Endothelial cell of umbilical vein (primary cell): ENCODE results near the gene PURB. TPM values are rescaled to one million over a fixed set of nuclear protein-coding genes. Genes with fewer than 3 reads are reported as not detected.

Experiments
- BruUV-seq: library from RNA; stranded (reverse); fragments of 400-500 nt; replicated peaks from 2 replicates; lab custom pipeline; 2021; lab: Mats Ljungman, UMichigan
- CTCF ChIA-PET: fragments of 300-600, 350-600 bp; sonication (Branson Sonifier 250); formaldehyde crosslinking; loops from one replicate; lab custom pipeline; 2021; ENCODE audit warnings: antibody characterized with exemption, inconsistent platforms; lab: Charles Lee
- POLR2A ChIA-PET: fragments of 300-600, 350-600 bp; sonication (Branson Sonifier 250); formaldehyde crosslinking; loops from one replicate; lab custom pipeline; 2021; ENCODE audit warnings: antibody characterized with exemption, inconsistent platforms; lab: Charles Lee
- DNase-seq: peaks from one replicate; pipeline ENCODE4 v3.0.0-alpha.2; 2011; ENCODE audit warnings: low read depth, low spot score
- FAIRE-seq: peaks from 2 replicates; lab custom pipeline; 2011; peaks lifted over from hg19 to GRCh38; lab: Jason Lieb, UNC
- H2AFZ ChIP-seq: 2 replicates; pipeline ENCODE4 v1.6.0; 2012; ENCODE audit warnings: low read depth, low read length, control low read depth, inconsistent platforms
- H3K27ac ChIP-seq: 2 replicates; pipeline ENCODE4 v1.5.1; 2011; ENCODE audit warnings: low read depth, mild to moderate bottlenecking, control low read depth, low read length, moderate library complexity; ENCODE audit not compliant: insufficient read depth
- H3K27me3 ChIP-seq, 2 experiments: 2 replicates each; pipeline versions ENCODE4 v1.6.0 to v1.6.1; 2011; ENCODE audit warnings: low read length in 2 of 2, mixed read lengths in 1 of 2; ENCODE audit not compliant: control insufficient read depth in 2 of 2, insufficient read depth in 2 of 2
- H3K36me3 ChIP-seq, 2 experiments: 2 replicates in 1 of 2; 3 replicates in 1 of 2; pipeline ENCODE4 v1.5.1; 2011; ENCODE audit warnings: low read length in 2 of 2, mild to moderate bottlenecking in 1 of 2, moderate library complexity in 1 of 2; ENCODE audit not compliant: control insufficient read depth in 2 of 2, insufficient read depth in 2 of 2; ENCODE audit errors: extremely low read depth in 1 of 2
- H3K4me1 ChIP-seq: 3 replicates; pipeline ENCODE4 v1.5.1; 2011; ENCODE audit warnings: mild to moderate bottlenecking, low read length; ENCODE audit not compliant: control insufficient read depth, insufficient read depth; ENCODE audit errors: extremely low read depth
- H3K4me2 ChIP-seq: 2 replicates; pipeline ENCODE4 v1.6.1; 2011; ENCODE audit warnings: low read length, control low read depth, mixed read lengths; ENCODE audit not compliant: insufficient read depth
- H3K4me3 ChIP-seq, 3 experiments: fragments of 200-600 bp in 1 of 3; sonication (generic), shearing (Covaris generic) in 1 of 3; replicated peaks in 1 of 3; 2 replicates each; pipeline ENCODE4 v1.5.1; 2011 to 2016; ENCODE audit warnings: control low read depth in 3 of 3, low read length in 3 of 3, mild to moderate bottlenecking in 2 of 3, inconsistent platforms in 1 of 3, low read depth in 1 of 3, moderate library complexity in 1 of 3; ENCODE audit not compliant: insufficient read depth in 1 of 3
- H3K79me2 ChIP-seq: 2 replicates; pipeline ENCODE4 v1.6.0; 2012; ENCODE audit warnings: low read length, inconsistent platforms; ENCODE audit not compliant: control insufficient read depth, insufficient read depth
- H3K9ac ChIP-seq: replicated peaks from 2 replicates; pipeline ENCODE3; 2011; ENCODE audit warnings: low read length, control low read depth; ENCODE audit not compliant: insufficient read depth; ENCODE audit errors: extremely low read depth
- H3K9me1 ChIP-seq: replicated peaks from 3 replicates; pipeline ENCODE4 v1.6.0; 2011; ENCODE audit warnings: mild to moderate bottlenecking, low read length; ENCODE audit not compliant: control insufficient read depth, insufficient read depth; ENCODE audit errors: extremely low read depth
- H3K9me3 ChIP-seq: replicated peaks from 2 replicates; pipeline ENCODE4 v1.5.1; 2012; ENCODE audit warnings: low read length, inconsistent platforms; ENCODE audit not compliant: control insufficient read depth, insufficient read depth
- H4K20me1 ChIP-seq: replicated peaks from 2 replicates; pipeline ENCODE3; 2011; ENCODE audit warnings: mild to moderate bottlenecking, low read length; ENCODE audit not compliant: control insufficient read depth, insufficient read depth; ENCODE audit errors: extremely low read depth
- EZH2 ChIP-seq: IDR thresholded peaks from 2 replicates; pipeline ENCODE4 v1.6.1; 2012; ENCODE audit warnings: borderline replicate concordance, low read depth, mild to moderate bottlenecking, moderate library complexity, low read length, inconsistent platforms; ENCODE audit not compliant: severe bottlenecking
- FOS ChIP-seq: IDR thresholded peaks from 2 replicates; pipeline ENCODE4 v1.6.1; 2011; ENCODE audit warnings: mild to moderate bottlenecking, low read length, moderate library complexity, borderline replicate concordance; ENCODE audit not compliant: insufficient read depth
- GATA2 ChIP-seq: IDR thresholded peaks from 2 replicates; pipeline ENCODE4 v1.7.0; 2011; ENCODE audit warnings: low read depth, mild to moderate bottlenecking, moderate library complexity, mixed read lengths, low read length; ENCODE audit not compliant: insufficient read length, insufficient read depth
- JUN ChIP-seq: IDR thresholded peaks from 2 replicates; pipeline ENCODE4 v1.6.1; 2011; ENCODE audit warnings: borderline replicate concordance, low read depth; ENCODE audit not compliant: insufficient read length, insufficient read depth
- MYC ChIP-seq: IDR thresholded peaks from one replicate; pipeline ENCODE4 v1.6.1; 2011; ENCODE audit warnings: mild to moderate bottlenecking, low read depth, low read length
- POLR2A ChIP-seq: IDR thresholded peaks from 2 replicates; pipeline ENCODE4 v1.6.1; 2012; ENCODE audit warnings: low read depth, mild to moderate bottlenecking, control low read depth, low read length
- POLR2AphosphoS5 ChIP-seq: IDR thresholded peaks from 2 replicates; pipeline ENCODE4 v1.6.1; 2012; ENCODE audit warnings: low read depth, mild to moderate bottlenecking, control low read depth, low read length, moderate library complexity; ENCODE audit not compliant: insufficient read depth
- dilution Hi-C: fragments of 300-500 bp; cut with MboI; formaldehyde crosslinking; loops from one replicate; pipeline ENCODE4 v1.15.0; 2019; ENCODE audit warnings: low sequenced_read_pairs; ENCODE audit not compliant: extremely low pct_ligation_motif_present
- intact Hi-C: fragments of 100-400 bp; cut with micrococcal nuclease; formaldehyde crosslinking; loops from one replicate; pipeline ENCODE4 v1.10.0; 2022
- polyA plus RNA-seq, 4 experiments: library from polyadenylated mRNA; depleted of rRNA in 3 of 4; stranded (reverse) in 3 of 4; unstranded in 1 of 4; fragments of >200 nt; gene quantifications; 2 replicates each; pipeline versions ENCODE4 v1.2.1 to v1.2.3, GENCODE V29; 2011 to 2012; ENCODE audit warnings: missing spikeins in 1 of 4
- total RNA-seq: library from RNA; stranded (reverse); gene quantifications from 2 replicates; pipeline ENCODE4 v1.2.3, GENCODE V29; 2021
- TF ChIP-seq, protein P1 (sequence below), 2 donors: IDR thresholded peaks; 1 replicate in 1 of 2; 2 replicates in 1 of 2; pipeline ENCODE4 v1.5.1; 2011; ENCODE audit warnings: low read length in 2 of 2, mild to moderate bottlenecking in 2 of 2, moderate library complexity in 2 of 2, control low read depth in 1 of 2, inconsistent platforms in 1 of 2, low read depth in 1 of 2; ENCODE audit not compliant: insufficient read depth in 1 of 2; ENCODE audit errors: extremely low read depth in 1 of 2
- TF ChIP-seq, protein P2 (sequence below): IDR thresholded peaks from 2 replicates; pipeline ENCODE4 v1.6.1; 2011; ENCODE audit not compliant: insufficient read depth, insufficient read length

Gene PURB
- total and polyA plus RNA-seq, 2 donors (not counting 3 experiments of a cell fraction or from before 2014, with no cell fraction given), result 2.7 to 25.5 TPM

DNA sequence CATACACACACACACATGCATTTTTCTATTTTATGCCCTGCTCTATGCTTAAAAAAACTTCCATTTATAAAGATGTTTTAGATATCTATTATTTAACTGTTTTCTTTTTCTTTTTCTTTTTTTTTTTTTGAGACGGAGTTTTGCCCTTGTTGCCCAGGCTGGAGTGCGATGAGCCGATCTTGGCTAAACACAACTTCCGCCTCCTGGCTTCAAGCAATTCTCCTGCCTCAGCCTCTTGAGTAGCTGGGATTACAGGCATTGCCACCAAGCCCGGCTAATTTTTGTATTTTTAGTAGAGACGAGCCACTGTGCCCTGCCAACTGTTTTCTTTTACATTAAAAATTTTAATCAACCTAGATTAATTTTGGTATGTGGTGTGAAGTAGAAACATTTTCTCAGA is 45.6 kb upstream of the PURB start:
- H3K36me3 ChIP-seq, result no peaks in the 10 kb centered on the region
- H2AFZ ChIP-seq, result no peak overlapping the region
- dilution Hi-C loops (no loop called here), intact Hi-C loops (no loop called here)
- no peak overlapping the region for H3K27ac ChIP-seq
- H3K27me3 ChIP-seq, result peaks cover 8 to 11% of the 10 kb centered on the region in 2 experiments
- H3K79me2 ChIP-seq, result no peaks in the 10 kb centered on the region
- no peak for TF ChIP-seq GATA2
- no peak for TF ChIP-seq JUN
- TF ChIP-seq, protein P1, sequence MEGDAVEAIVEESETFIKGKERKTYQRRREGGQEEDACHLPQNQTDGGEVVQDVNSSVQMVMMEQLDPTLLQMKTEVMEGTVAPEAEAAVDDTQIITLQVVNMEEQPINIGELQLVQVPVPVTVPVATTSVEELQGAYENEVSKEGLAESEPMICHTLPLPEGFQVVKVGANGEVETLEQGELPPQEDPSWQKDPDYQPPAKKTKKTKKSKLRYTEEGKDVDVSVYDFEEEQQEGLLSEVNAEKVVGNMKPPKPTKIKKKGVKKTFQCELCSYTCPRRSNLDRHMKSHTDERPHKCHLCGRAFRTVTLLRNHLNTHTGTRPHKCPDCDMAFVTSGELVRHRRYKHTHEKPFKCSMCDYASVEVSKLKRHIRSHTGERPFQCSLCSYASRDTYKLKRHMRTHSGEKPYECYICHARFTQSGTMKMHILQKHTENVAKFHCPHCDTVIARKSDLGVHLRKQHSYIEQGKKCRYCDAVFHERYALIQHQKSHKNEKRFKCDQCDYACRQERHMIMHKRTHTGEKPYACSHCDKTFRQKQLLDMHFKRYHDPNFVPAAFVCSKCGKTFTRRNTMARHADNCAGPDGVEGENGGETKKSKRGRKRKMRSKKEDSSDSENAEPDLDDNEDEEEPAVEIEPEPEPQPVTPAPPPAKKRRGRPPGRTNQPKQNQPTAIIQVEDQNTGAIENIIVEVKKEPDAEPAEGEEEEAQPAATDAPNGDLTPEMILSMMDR (IDR thresholded peaks at IDR 0.05; ENCODE audit: extremely low read depth in 1 of 2, insufficient read depth in 1 of 2, low read depth in 1 of 2, low read length in 2 of 2), result no peak
- TF ChIP-seq POLR2A, result no peak
- no peak for TF ChIP-seq EZH2
- no peak for TF ChIP-seq FOS
- TF ChIP-seq MYC, result no peak
- TF ChIP-seq, protein P2, sequence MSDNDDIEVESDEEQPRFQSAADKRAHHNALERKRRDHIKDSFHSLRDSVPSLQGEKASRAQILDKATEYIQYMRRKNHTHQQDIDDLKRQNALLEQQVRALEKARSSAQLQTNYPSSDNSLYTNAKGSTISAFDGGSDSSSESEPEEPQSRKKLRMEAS, result no peak
- TF ChIP-seq POLR2AphosphoS5, result no peak
- no peak overlapping the region for H3K4me3 ChIP-seq
- no peaks in the 10 kb centered on the region for H4K20me1 ChIP-seq
- H3K9me3 ChIP-seq, result no peaks in the 10 kb centered on the region
- H3K9ac ChIP-seq, result no peak overlapping the region
- no peak overlapping the region for H3K4me2 ChIP-seq
- H3K9me1 ChIP-seq, result no peaks in the 10 kb centered on the region
- H3K4me1 ChIP-seq, result no peaks in the 10 kb centered on the region
- ChIA-PET CTCF (no interaction called here), POLR2A (no interaction called here)
- FAIRE-seq (no peak), DNase-seq (no peak)
- BruUV-seq, result no TSS peak
